H1 (cell line): ENCODE data around the gene CDH2.

Experiments
- EP300 ChIP-seq, 2 experiments: IDR thresholded peaks; 1 replicate in 1 of 2; 2 replicates in 1 of 2; pipeline ENCODE4 v1.6.1; 2011 to 2012; ENCODE audit warnings: low read depth in 2 of 2, low read length in 2 of 2, mild to moderate bottlenecking in 2 of 2, borderline replicate concordance in 1 of 2, inconsistent platforms in 1 of 2, moderate library complexity in 1 of 2
- EZH2 ChIP-seq: fragments of 200-600 bp; sonication (generic); IDR thresholded peaks from 2 replicates; pipeline ENCODE4 v1.7.1; 2012; ENCODE audit warnings: low read depth, mild to moderate bottlenecking, moderate library complexity, low read length, inconsistent platforms; ENCODE audit not compliant: severe bottlenecking
- JUND ChIP-seq: IDR thresholded peaks from 2 replicates; pipeline ENCODE4 v1.6.1; 2011; ENCODE audit warnings: mild to moderate bottlenecking, improper control_type of control experiment, low read length
- NRF1 ChIP-seq: IDR thresholded peaks from 2 replicates; pipeline ENCODE4 v1.6.1; 2011; ENCODE audit warnings: mild to moderate bottlenecking, low read depth, low read length, improper control_type of control experiment
- PHF8 ChIP-seq: fragments of 200-600 bp; sonication (generic); conservative IDR thresholded peaks from 2 replicates; pipeline ENCODE4 v1.7.1; 2012; ENCODE audit warnings: low read depth, mild to moderate bottlenecking, inconsistent platforms, low read length, moderate library complexity
- POLR2A ChIP-seq, 2 experiments: IDR thresholded peaks; 1 replicate in 1 of 2; 2 replicates in 1 of 2; pipeline ENCODE4 v1.6.1; 2011; ENCODE audit warnings: low read depth in 2 of 2, low read length in 2 of 2, mild to moderate bottlenecking in 2 of 2; ENCODE audit errors: control extremely low read depth in 1 of 2
- TAF1 ChIP-seq: IDR thresholded peaks from 2 replicates; pipeline ENCODE4 v1.6.1; 2011; ENCODE audit warnings: mild to moderate bottlenecking, low read depth, low read length
- TAF7 ChIP-seq: optimal IDR thresholded peaks from 2 replicates; pipeline ENCODE3; 2011; ENCODE audit warnings: low read depth, mild to moderate bottlenecking, inconsistent platforms, low read length, moderate library complexity, borderline replicate concordance
- YY1 ChIP-seq: IDR thresholded peaks from 2 replicates; pipeline ENCODE4 v1.6.1; 2011; ENCODE audit warnings: low read depth, mild to moderate bottlenecking, low read length
- ZNF274 ChIP-seq: IDR thresholded peaks from 2 replicates; pipeline ENCODE4 v1.7.0; 2012; ENCODE audit warnings: low read length, borderline replicate concordance; ENCODE audit errors: extremely low read depth
- TF ChIP-seq, protein P1 (sequence below): fragments of 300-600 bp; sonication (generic); IDR thresholded peaks from 2 replicates; pipeline ENCODE4 v1.7.1; 2012; ENCODE audit warnings: low read length, moderate library complexity, mild to moderate bottlenecking, inconsistent platforms; ENCODE audit not compliant: insufficient replicate concordance
- TF ChIP-seq, protein P2 (sequence below), 3 experiments: IDR thresholded peaks; 1 replicate in 2 of 3; 2 replicates in 1 of 3; pipeline versions ENCODE4 v1.5.1 to v1.6.1; 2011; ENCODE audit warnings: low read length in 3 of 3, mild to moderate bottlenecking in 3 of 3, inconsistent platforms in 2 of 3, low read depth in 1 of 3, moderate library complexity in 1 of 3; ENCODE audit not compliant: insufficient read depth in 1 of 3; ENCODE audit errors: control extremely low read depth in 1 of 3

DNA sequence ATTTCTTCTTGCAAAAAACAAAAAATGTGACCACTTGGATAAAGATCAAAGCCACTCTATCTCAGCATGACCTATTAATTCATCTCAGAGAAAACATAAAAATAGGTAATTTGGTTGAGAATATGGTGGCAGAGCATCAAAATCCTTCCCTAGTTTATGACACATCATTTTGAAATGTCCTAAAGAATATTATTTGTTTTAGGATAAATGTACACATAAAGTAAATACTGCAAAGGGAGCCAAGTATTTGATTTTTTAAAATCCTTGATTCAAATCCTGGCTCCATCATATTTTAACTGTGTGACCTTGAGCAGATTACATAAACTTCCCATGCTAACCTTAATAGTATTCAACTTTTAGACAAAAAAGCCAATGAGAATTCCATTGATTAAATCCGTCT, 206.6 kb downstream of the CDH2 start:
- TF ChIP-seq, protein P1, sequence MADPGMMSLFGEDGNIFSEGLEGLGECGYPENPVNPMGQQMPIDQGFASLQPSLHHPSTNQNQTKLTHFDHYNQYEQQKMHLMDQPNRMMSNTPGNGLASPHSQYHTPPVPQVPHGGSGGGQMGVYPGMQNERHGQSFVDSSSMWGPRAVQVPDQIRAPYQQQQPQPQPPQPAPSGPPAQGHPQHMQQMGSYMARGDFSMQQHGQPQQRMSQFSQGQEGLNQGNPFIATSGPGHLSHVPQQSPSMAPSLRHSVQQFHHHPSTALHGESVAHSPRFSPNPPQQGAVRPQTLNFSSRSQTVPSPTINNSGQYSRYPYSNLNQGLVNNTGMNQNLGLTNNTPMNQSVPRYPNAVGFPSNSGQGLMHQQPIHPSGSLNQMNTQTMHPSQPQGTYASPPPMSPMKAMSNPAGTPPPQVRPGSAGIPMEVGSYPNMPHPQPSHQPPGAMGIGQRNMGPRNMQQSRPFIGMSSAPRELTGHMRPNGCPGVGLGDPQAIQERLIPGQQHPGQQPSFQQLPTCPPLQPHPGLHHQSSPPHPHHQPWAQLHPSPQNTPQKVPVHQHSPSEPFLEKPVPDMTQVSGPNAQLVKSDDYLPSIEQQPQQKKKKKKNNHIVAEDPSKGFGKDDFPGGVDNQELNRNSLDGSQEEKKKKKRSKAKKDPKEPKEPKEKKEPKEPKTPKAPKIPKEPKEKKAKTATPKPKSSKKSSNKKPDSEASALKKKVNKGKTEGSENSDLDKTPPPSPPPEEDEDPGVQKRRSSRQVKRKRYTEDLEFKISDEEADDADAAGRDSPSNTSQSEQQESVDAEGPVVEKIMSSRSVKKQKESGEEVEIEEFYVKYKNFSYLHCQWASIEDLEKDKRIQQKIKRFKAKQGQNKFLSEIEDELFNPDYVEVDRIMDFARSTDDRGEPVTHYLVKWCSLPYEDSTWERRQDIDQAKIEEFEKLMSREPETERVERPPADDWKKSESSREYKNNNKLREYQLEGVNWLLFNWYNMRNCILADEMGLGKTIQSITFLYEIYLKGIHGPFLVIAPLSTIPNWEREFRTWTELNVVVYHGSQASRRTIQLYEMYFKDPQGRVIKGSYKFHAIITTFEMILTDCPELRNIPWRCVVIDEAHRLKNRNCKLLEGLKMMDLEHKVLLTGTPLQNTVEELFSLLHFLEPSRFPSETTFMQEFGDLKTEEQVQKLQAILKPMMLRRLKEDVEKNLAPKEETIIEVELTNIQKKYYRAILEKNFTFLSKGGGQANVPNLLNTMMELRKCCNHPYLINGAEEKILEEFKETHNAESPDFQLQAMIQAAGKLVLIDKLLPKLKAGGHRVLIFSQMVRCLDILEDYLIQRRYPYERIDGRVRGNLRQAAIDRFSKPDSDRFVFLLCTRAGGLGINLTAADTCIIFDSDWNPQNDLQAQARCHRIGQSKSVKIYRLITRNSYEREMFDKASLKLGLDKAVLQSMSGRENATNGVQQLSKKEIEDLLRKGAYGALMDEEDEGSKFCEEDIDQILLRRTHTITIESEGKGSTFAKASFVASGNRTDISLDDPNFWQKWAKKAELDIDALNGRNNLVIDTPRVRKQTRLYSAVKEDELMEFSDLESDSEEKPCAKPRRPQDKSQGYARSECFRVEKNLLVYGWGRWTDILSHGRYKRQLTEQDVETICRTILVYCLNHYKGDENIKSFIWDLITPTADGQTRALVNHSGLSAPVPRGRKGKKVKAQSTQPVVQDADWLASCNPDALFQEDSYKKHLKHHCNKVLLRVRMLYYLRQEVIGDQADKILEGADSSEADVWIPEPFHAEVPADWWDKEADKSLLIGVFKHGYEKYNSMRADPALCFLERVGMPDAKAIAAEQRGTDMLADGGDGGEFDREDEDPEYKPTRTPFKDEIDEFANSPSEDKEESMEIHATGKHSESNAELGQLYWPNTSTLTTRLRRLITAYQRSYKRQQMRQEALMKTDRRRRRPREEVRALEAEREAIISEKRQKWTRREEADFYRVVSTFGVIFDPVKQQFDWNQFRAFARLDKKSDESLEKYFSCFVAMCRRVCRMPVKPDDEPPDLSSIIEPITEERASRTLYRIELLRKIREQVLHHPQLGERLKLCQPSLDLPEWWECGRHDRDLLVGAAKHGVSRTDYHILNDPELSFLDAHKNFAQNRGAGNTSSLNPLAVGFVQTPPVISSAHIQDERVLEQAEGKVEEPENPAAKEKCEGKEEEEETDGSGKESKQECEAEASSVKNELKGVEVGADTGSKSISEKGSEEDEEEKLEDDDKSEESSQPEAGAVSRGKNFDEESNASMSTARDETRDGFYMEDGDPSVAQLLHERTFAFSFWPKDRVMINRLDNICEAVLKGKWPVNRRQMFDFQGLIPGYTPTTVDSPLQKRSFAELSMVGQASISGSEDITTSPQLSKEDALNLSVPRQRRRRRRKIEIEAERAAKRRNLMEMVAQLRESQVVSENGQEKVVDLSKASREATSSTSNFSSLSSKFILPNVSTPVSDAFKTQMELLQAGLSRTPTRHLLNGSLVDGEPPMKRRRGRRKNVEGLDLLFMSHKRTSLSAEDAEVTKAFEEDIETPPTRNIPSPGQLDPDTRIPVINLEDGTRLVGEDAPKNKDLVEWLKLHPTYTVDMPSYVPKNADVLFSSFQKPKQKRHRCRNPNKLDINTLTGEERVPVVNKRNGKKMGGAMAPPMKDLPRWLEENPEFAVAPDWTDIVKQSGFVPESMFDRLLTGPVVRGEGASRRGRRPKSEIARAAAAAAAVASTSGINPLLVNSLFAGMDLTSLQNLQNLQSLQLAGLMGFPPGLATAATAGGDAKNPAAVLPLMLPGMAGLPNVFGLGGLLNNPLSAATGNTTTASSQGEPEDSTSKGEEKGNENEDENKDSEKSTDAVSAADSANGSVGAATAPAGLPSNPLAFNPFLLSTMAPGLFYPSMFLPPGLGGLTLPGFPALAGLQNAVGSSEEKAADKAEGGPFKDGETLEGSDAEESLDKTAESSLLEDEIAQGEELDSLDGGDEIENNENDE: no peak
- TF ChIP-seq, protein P2, sequence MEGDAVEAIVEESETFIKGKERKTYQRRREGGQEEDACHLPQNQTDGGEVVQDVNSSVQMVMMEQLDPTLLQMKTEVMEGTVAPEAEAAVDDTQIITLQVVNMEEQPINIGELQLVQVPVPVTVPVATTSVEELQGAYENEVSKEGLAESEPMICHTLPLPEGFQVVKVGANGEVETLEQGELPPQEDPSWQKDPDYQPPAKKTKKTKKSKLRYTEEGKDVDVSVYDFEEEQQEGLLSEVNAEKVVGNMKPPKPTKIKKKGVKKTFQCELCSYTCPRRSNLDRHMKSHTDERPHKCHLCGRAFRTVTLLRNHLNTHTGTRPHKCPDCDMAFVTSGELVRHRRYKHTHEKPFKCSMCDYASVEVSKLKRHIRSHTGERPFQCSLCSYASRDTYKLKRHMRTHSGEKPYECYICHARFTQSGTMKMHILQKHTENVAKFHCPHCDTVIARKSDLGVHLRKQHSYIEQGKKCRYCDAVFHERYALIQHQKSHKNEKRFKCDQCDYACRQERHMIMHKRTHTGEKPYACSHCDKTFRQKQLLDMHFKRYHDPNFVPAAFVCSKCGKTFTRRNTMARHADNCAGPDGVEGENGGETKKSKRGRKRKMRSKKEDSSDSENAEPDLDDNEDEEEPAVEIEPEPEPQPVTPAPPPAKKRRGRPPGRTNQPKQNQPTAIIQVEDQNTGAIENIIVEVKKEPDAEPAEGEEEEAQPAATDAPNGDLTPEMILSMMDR (IDR thresholded peaks at IDR 0.05; ENCODE audit: control extremely low read depth in 1 of 3, insufficient read depth in 1 of 3, low read depth in 1 of 3, low read length in 3 of 3): no peak
- TF ChIP-seq JUND (no peak), POLR2A (IDR thresholded peaks at IDR 0.05; ENCODE audit: control extremely low read depth in 1 of 2, low read depth in 2 of 2, low read length in 2 of 2) (no peak), YY1 (no peak), EZH2 (no peak), TAF1 (no peak), PHF8 (no peak), EP300 (IDR thresholded peaks at IDR 0.05; ENCODE audit: borderline replicate concordance in 1 of 2, low read depth in 2 of 2, low read length in 2 of 2) (no peak), ZNF274 (no peak), NRF1 (no peak), TAF7 (no peak)
